HEK293T (cell line): ENCODE results near the gene DYNLRB1.

Experiments
- FOXA1 ChIP-seq: fragments of 450-650 bp; IDR thresholded peaks from 2 replicates; pipeline ENCODE4 v1.6.1; 2016; ENCODE audit warnings: mild to moderate bottlenecking
- FOXK2 ChIP-seq: fragments of 450-650 bp; IDR thresholded peaks from 2 replicates; pipeline ENCODE4 v1.6.1; 2016; ENCODE audit warnings: mild to moderate bottlenecking
- FOXM1 ChIP-seq: fragments of 450-650 bp; IDR thresholded peaks from 2 replicates; pipeline ENCODE4 v1.6.1; 2017; ENCODE audit warnings: mild to moderate bottlenecking, borderline replicate concordance
- HDGF ChIP-seq: fragments of 450-650 bp; IDR thresholded peaks from 2 replicates; pipeline ENCODE4 v1.6.1; 2017; ENCODE audit warnings: antibody characterized with exemption, borderline replicate concordance

DNA sequence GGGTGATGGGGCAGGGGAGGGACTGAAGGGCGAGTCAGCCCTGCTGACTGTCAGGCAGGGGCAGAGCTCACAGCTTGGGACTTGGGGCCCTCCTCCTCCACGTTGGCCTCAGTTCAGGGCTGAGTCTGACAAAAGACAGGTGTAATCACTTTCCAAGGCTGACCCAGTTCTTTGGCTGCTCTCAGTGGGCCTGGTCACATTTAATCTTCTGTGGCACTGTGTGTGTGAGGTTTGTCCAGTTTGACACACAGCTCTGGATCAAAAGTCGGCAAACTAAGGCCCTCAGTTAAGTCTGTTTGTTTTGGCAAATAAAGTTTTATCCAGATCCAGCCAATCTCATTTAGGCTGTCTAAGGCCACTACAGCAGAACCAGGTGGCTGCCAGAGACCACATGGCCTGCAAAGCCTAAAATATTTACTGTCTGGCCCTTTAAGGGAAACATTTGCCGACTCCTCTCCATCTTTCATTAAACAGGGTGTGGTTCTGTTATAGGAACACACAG, 37.2 kb downstream of the DYNLRB1 start:
- TF ChIP-seq HDGF (no peak), FOXA1 (no peak), FOXM1 (no peak), FOXK2 (no peak)
